ENCODE data around the gene GSTM2. TPM values are rescaled to one million over a fixed set of nuclear protein-coding genes. Genes with fewer than 3 reads are reported as not detected.

GSTM2 gene
- total RNA-seq: 20.3 TPM

GRCh38 chr1:109667452-109668122, at the start of gene GSTM2:
GSTM2 (plus strand) TSS chr1:109668057; CDS start chr1:109668116, 59 bp downstream.
- peak within 1 kb of the TSS; percentile 22 to 28 for H3K27ac ChIP-seq
- H3K4me3 ChIP-seq: peak within 1 kb of the TSS; percentile 59 to 66
- no peak for TF ChIP-seq CTCF (IDR thresholded peaks at IDR 0.05)
- H3K4me1 ChIP-seq: peaks cover 0 to 5% of the 10 kb centered on the region in 2 donors
- peak; percentile 80 to 97 for DNase-seq (ENCODE audit: low spot score in 2 of 2)
- intact Hi-C loops (cut with DNase I): loop anchor here (1.0 kb wide), 1 partner anchor 11 kb away; the partner anchor contains the start of gene GSTM4
- H3K27me3 ChIP-seq: no peaks in the 10 kb centered on the region
- H3K36me3 ChIP-seq: peaks cover under 1 to 11% of the 10 kb centered on the region in 2 donors
- no peaks in the 10 kb centered on the region for H3K9me3 ChIP-seq

- no peaks in the 10 kb centered on the region for H3K36me3 ChIP-seq
- peak overlapping the region; percentile 50 to 85 for H3K4me3 ChIP-seq
- TF ChIP-seq CTCF (IDR thresholded peaks at IDR 0.05): no peak
- H3K9me3 ChIP-seq: no peaks in the 10 kb centered on the region
- H3K27me3 ChIP-seq: no peaks in the 10 kb centered on the region
- H3K4me1 ChIP-seq: peaks cover 15 to 27% of the 10 kb centered on the region in 2 donors
- intact Hi-C loops (cut with DNase I): no loop called here
- no peak for DNase-seq (ENCODE audit: low spot score in 2 of 2)
- H3K27ac ChIP-seq: peak overlapping the region; percentile 84 to 89
Measured at GRCh38 chr1:109618661-109619575, 48.9 kb upstream of the GSTM2 start.

- no peak for TF ChIP-seq CTCF (IDR thresholded peaks at IDR 0.05)
- peak; percentile 77 to 92 for DNase-seq (ENCODE audit: low spot score in 2 of 2)
- Histone ChIP-seq H3K9me3 (no peaks in the 10 kb centered on the region), H3K27me3 (no peaks in the 10 kb centered on the region), H3K36me3 (no peaks in the 10 kb centered on the region), H3K4me1 (peaks cover 15 to 34% of the 10 kb centered on the region in 2 donors), H3K4me3 (peak within 1 kb of the TSS; percentile 50 to 85), H3K27ac (peak within 1 kb of the TSS; percentile 84 to 89)
- intact Hi-C loops (cut with DNase I): no loop called here
Measured at GRCh38 chr1:109619576-109620400, 48.1 kb upstream of the GSTM2 start, which contains the start of the genes AMPD2 and GNAT2. AMPD2 (plus strand) TSS chr1:109619837; CDS start chr1:109621176, 1,339 bp downstream. GNAT2 (minus strand) TSS chr1:109619616; CDS start chr1:109612870, 6,746 bp downstream.

- intact Hi-C loops (cut with DNase I): no loop called here
- Histone ChIP-seq H3K9me3 (no peaks in the 10 kb centered on the region), H3K4me3 (peak overlapping the region; percentile 50 to 85), H3K27me3 (no peaks in the 10 kb centered on the region), H3K4me1 (peaks cover 15 to 34% of the 10 kb centered on the region in 2 donors), H3K36me3 (no peaks in the 10 kb centered on the region), H3K27ac (peak overlapping the region; percentile 84 to 89)
- TF ChIP-seq CTCF (IDR thresholded peaks at IDR 0.05): no peak
- DNase-seq (ENCODE audit: low spot score in 2 of 2): peak in 1 of 2 donors; percentile 73
Measured at GRCh38 chr1:109620401-109620791, 47.5 kb upstream of the GSTM2 start.

- H3K36me3 ChIP-seq: no peaks in the 10 kb centered on the region
- no peak for TF ChIP-seq CTCF (IDR thresholded peaks at IDR 0.05)
- no peaks in the 10 kb centered on the region for H3K9me3 ChIP-seq
- peak overlapping the region; percentile 84 to 89 for H3K27ac ChIP-seq
- DNase-seq (ENCODE audit: low spot score in 2 of 2): peak; percentile 93 to 99
- no peaks in the 10 kb centered on the region for H3K27me3 ChIP-seq
- peak overlapping the region; percentile 50 to 85 for H3K4me3 ChIP-seq
- H3K4me1 ChIP-seq: peaks cover 15 to 34% of the 10 kb centered on the region in 2 donors
- intact Hi-C loops (cut with DNase I): loop anchor here (1.0 kb wide), 1 partner anchor 73 kb away; the partner anchor contains the start of gene GNAI3
Measured at GRCh38 chr1:109620841-109621286, 47.0 kb upstream of the GSTM2 start.

All from ascending aorta (tissue), 2 donors.